H9 (cell line): ENCODE results near the gene PARP8. TPM values are rescaled to one million over a fixed set of nuclear protein-coding genes. Genes with fewer than 3 reads are reported as not detected.

Experiments used
- DNase-seq: peaks from one replicate; pipeline ENCODE4 v3.0.0-alpha.2; 2017
- H2AFZ ChIP-seq: one replicate; pipeline ENCODE4 v1.6.1; 2013; ENCODE audit warnings: mild to moderate bottlenecking, low read length, control low read depth, moderate library complexity
- H2AK5ac ChIP-seq: 2 replicates; pipeline ENCODE4 v1.6.1; 2013; ENCODE audit warnings: low read length, control low read depth, mixed read lengths; ENCODE audit not compliant: insufficient read length
- H2BK120ac ChIP-seq: one replicate; pipeline ENCODE4 v1.6.1; 2013; ENCODE audit warnings: low read depth, mild to moderate bottlenecking, low read length, control low read depth, inconsistent platforms; ENCODE audit not compliant: poor library complexity, severe bottlenecking
- H2BK12ac ChIP-seq: 2 replicates; pipeline ENCODE4 v1.6.1; 2013; ENCODE audit warnings: low read length, control low read depth, mixed read lengths, low read depth; ENCODE audit not compliant: insufficient read length
- H2BK15ac ChIP-seq: 2 replicates; pipeline ENCODE4 v1.6.1; 2013; ENCODE audit warnings: low read depth, low read length, control low read depth
- H2BK20ac ChIP-seq: one replicate; pipeline ENCODE4 v1.6.1; 2013; ENCODE audit warnings: low read depth, mild to moderate bottlenecking, low read length, control low read depth, inconsistent platforms; ENCODE audit not compliant: poor library complexity, severe bottlenecking
- H2BK5ac ChIP-seq: 2 replicates; pipeline ENCODE4 v1.6.1; 2013; ENCODE audit warnings: low read length, control low read depth, mixed read lengths; ENCODE audit not compliant: insufficient read length
- H3K14ac ChIP-seq: 2 replicates; pipeline ENCODE4 v1.6.1; 2013; ENCODE audit warnings: low read length, control low read depth; ENCODE audit not compliant: insufficient read depth
- H3K18ac ChIP-seq: 2 replicates; pipeline ENCODE4 v1.6.1; 2013; ENCODE audit warnings: low read depth, mild to moderate bottlenecking, mixed read lengths, low read length, control low read depth; ENCODE audit not compliant: insufficient read length
- H3K23ac ChIP-seq: 2 replicates; pipeline ENCODE4 v1.6.1; 2013; ENCODE audit warnings: low read length, control low read depth, mixed read lengths, low read depth; ENCODE audit not compliant: insufficient read length
- H3K23me2 ChIP-seq: 2 replicates; pipeline ENCODE4 v1.6.1; 2013; ENCODE audit warnings: low read depth, mild to moderate bottlenecking, mixed read lengths, low read length, control low read depth; ENCODE audit not compliant: insufficient read length, poor library complexity, severe bottlenecking
- H3K27ac ChIP-seq: 2 replicates; pipeline ENCODE4 v1.5.1; 2013; ENCODE audit warnings: low read length, control low read depth, mixed read lengths, low read depth; ENCODE audit not compliant: insufficient read length
- H3K27me3 ChIP-seq: 2 replicates; pipeline ENCODE4 v1.6.1; 2013; ENCODE audit warnings: low read length, control low read depth, inconsistent platforms; ENCODE audit not compliant: insufficient read depth
- H3K4ac ChIP-seq: 2 replicates; pipeline ENCODE4 v1.6.1; 2013; ENCODE audit warnings: low read depth, mild to moderate bottlenecking, control low read depth, inconsistent platforms, low read length, moderate library complexity
- H3K4me1 ChIP-seq: 2 replicates; pipeline ENCODE4 v1.6.1; 2013; ENCODE audit warnings: low read length, control low read depth, inconsistent platforms; ENCODE audit not compliant: insufficient read depth
- H3K4me2 ChIP-seq: 2 replicates; pipeline ENCODE4 v1.6.1; 2013; ENCODE audit warnings: low read length, control low read depth, mixed read lengths; ENCODE audit not compliant: insufficient read length, insufficient read depth
- H3K56ac ChIP-seq: 2 replicates; pipeline ENCODE4 v1.6.1; 2013; ENCODE audit warnings: low read depth, mild to moderate bottlenecking, mixed read lengths, low read length, control low read depth; ENCODE audit not compliant: insufficient read length
- H3K79me1 ChIP-seq: 2 replicates; pipeline ENCODE4 v1.6.1; 2013; ENCODE audit warnings: low read depth, mild to moderate bottlenecking, moderate library complexity, low read length, control low read depth, inconsistent platforms; ENCODE audit not compliant: insufficient read depth, poor library complexity, severe bottlenecking
- H3K79me2 ChIP-seq: 2 replicates; pipeline ENCODE4 v1.6.1; 2013; ENCODE audit warnings: low read length, control low read depth, inconsistent platforms; ENCODE audit not compliant: insufficient read depth
- H3K9ac ChIP-seq: 2 replicates; pipeline ENCODE4 v1.6.1; 2013; ENCODE audit warnings: low read length, control low read depth, mixed read lengths; ENCODE audit not compliant: insufficient read length; ENCODE audit errors: extremely low read depth
- H3K9me3 ChIP-seq: one replicate; pipeline ENCODE4 v1.6.1; 2013; ENCODE audit warnings: low read depth, low read length, inconsistent platforms; ENCODE audit not compliant: control insufficient read depth
- H3T11ph ChIP-seq: one replicate; pipeline ENCODE4 v1.6.1; 2013; ENCODE audit warnings: mild to moderate bottlenecking, low read length, control low read depth, inconsistent platforms
- H4K20me1 ChIP-seq: one replicate; pipeline ENCODE4 v1.6.1; 2013; ENCODE audit not compliant: control insufficient read depth, insufficient read length, insufficient read depth
- H4K5ac ChIP-seq: 2 replicates; pipeline ENCODE4 v1.6.1; 2013; ENCODE audit warnings: low read depth, mild to moderate bottlenecking, mixed read lengths, low read length, control low read depth; ENCODE audit not compliant: insufficient read length
- H4K8ac ChIP-seq: replicated peaks from 2 replicates; pipeline ENCODE4 v1.6.1; 2013; ENCODE audit warnings: low read length, control low read depth, mixed read lengths, low read depth; ENCODE audit not compliant: insufficient read length
- H4K91ac ChIP-seq: 2 replicates; pipeline ENCODE4 v1.6.1; 2013; ENCODE audit warnings: low read depth, mild to moderate bottlenecking, moderate library complexity, mixed read lengths, low read length, control low read depth; ENCODE audit not compliant: insufficient read length
- H3K27ac Mint-ChIP-seq, 3 experiments: 2 replicates in 2 of 3; 3 replicates in 1 of 3; pipeline ENCODE4 v1.8.0; 2020 to 2021; ENCODE audit warnings: mixed read lengths in 3 of 3, mild to moderate bottlenecking in 1 of 3, moderate library complexity in 1 of 3
- H3K27me3 Mint-ChIP-seq: 2 replicates; pipeline ENCODE4 v1.8.0; 2021; ENCODE audit warnings: low read depth, mild to moderate bottlenecking, moderate library complexity, mixed read lengths
- H3K36me3 Mint-ChIP-seq, 3 experiments: 2 replicates in 2 of 3; 3 replicates in 1 of 3; pipeline ENCODE4 v1.8.0; 2020 to 2021; ENCODE audit warnings: low read depth in 3 of 3, mixed read lengths in 3 of 3; ENCODE audit not compliant: insufficient read depth in 1 of 3
- H3K4me1 Mint-ChIP-seq, 2 experiments: 2 replicates each; pipeline ENCODE4 v1.8.0; 2020; ENCODE audit warnings: mixed read lengths in 2 of 2
- H3K4me3 Mint-ChIP-seq, 2 experiments: 2 replicates in 1 of 2; 3 replicates in 1 of 2; pipeline ENCODE4 v1.8.0; 2020 to 2021; ENCODE audit warnings: mild to moderate bottlenecking in 2 of 2, mixed read lengths in 2 of 2, moderate library complexity in 1 of 2
- H3K9me3 Mint-ChIP-seq, 2 experiments: 2 replicates in 1 of 2; 3 replicates in 1 of 2; pipeline ENCODE4 v1.8.0; 2020; ENCODE audit warnings: mild to moderate bottlenecking in 2 of 2, mixed read lengths in 2 of 2, moderate library complexity in 1 of 2
- WGBS: extraction: QIAGEN DNeasy Blood & Tissue Kit; methylation state at CpG from one replicate; pipeline ENCODE4 v1.1.7; 2013; ENCODE audit warnings: missing lambda C conversion rate, low lambda C conversion rate, mixed read lengths; ENCODE audit not compliant: insufficient read length; ENCODE audit errors: extremely low coverage; 5-methylcytosine and 5-hydroxymethylcytosine counted together
- total RNA-seq: library from RNA; stranded (reverse); gene quantifications from 2 replicates; pipeline ENCODE4 v1.2.1, GENCODE V29; 2021
- TF ChIP-seq, protein P1 (sequence below): fragments of 200-600 bp; sonication (generic); conservative IDR thresholded peaks from 3 replicates; pipeline ENCODE4 v1.8.0; 2021; ENCODE audit warnings: antibody characterized with exemption, mild to moderate bottlenecking

Gene PARP8
- total RNA-seq, 1 experiment from 2014 or later, result 34.0 TPM

DNA sequence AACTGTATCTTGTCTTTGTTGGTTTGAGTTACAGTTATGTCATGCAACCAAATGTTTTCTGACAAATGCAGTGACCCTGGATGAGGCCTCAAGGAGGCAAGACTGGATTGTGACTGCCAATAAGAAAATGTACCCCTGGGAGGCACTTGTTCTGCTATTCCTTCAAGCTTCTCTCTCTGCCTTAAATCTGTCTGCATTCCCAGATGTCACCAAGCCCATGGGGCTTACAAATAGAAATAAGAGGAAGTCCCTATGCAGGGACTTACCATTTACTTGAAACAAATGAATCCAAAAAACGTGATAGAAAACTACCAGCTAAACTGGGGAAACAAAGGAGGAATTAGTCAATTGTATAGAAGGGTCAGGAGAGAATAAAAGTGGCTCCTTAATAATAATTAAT, 8.2 kb upstream of the PARP8 start:
- Histone ChIP-seq H3K4ac (no peak overlapping the region), H4K20me1 (no peaks in the 10 kb centered on the region), H2BK12ac (no peak overlapping the region), H4K5ac (no peak overlapping the region), H3K4me1 (no peaks in the 10 kb centered on the region), H3K18ac (no peak overlapping the region), H4K91ac (no peak overlapping the region), H3K79me2 (no peaks in the 10 kb centered on the region; the same call in 1 of the 2 replicates), H3K9ac (no peak overlapping the region), H3K4me2 (no peak overlapping the region), H3K27me3 (no peaks in the 10 kb centered on the region), H3T11ph (no peak overlapping the region), H3K56ac (no peak overlapping the region), H2BK120ac (no peak overlapping the region), H3K23ac (no peak overlapping the region), H2BK5ac (no peak overlapping the region), H2BK15ac (no peak overlapping the region), H3K27ac (no peak overlapping the region), H2AK5ac (no peak overlapping the region), H3K14ac (no peak overlapping the region), H3K79me1 (no peaks in the 10 kb centered on the region), H2BK20ac (no peak overlapping the region), H3K23me2 (no peaks in the 10 kb centered on the region), H3K9me3 (no peaks in the 10 kb centered on the region), H2AFZ (no peak overlapping the region), H4K8ac (no peak overlapping the region)
- no CpG with 5 or more reads among the region's 1 CpG for WGBS
- Mint-ChIP-seq H3K4me3 (no peak overlapping the region), H3K9me3 (no peaks in the 10 kb centered on the region), H3K4me1 (no peaks in the 10 kb centered on the region; a peak in 2 of 4 replicates), H3K27ac (no peak overlapping the region), H3K27me3 (0 out of 2 replicates have a peak, but pooled peaks cover 2% of the 10 kb centered on the region), H3K36me3 (no peaks in the 10 kb centered on the region)
- TF ChIP-seq, protein P1, sequence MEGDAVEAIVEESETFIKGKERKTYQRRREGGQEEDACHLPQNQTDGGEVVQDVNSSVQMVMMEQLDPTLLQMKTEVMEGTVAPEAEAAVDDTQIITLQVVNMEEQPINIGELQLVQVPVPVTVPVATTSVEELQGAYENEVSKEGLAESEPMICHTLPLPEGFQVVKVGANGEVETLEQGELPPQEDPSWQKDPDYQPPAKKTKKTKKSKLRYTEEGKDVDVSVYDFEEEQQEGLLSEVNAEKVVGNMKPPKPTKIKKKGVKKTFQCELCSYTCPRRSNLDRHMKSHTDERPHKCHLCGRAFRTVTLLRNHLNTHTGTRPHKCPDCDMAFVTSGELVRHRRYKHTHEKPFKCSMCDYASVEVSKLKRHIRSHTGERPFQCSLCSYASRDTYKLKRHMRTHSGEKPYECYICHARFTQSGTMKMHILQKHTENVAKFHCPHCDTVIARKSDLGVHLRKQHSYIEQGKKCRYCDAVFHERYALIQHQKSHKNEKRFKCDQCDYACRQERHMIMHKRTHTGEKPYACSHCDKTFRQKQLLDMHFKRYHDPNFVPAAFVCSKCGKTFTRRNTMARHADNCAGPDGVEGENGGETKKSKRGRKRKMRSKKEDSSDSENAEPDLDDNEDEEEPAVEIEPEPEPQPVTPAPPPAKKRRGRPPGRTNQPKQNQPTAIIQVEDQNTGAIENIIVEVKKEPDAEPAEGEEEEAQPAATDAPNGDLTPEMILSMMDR, result no peak
- DNase-seq, result no peak
